Gastrocnemius medialis (tissue), 4 donors: ENCODE results near the gene PRPF4. TPM values are rescaled to one million over a fixed set of nuclear protein-coding genes. Genes with fewer than 3 reads are reported as not detected.
"Not testable (repeated sequence)": the region's sequence is repeated elsewhere in the genome, so short reads cannot be mapped to it uniquely, and the experiment has no call there.

Experiments used
- ATAC-seq, 2 donors: fragments of 150-250 bp; one replicate each; pipeline ENCODE4 v1.9.1; 2016
- DNase-seq, 2 donors: peaks; one replicate each; pipeline ENCODE4 v3.0.0-alpha.2; 2019
- H3K27ac ChIP-seq, 4 donors: fragments of 200-600 bp; sonication (generic); 1 replicate in 1 of 4; 2 replicates in 3 of 4; pipeline ENCODE4 v1.5.1; 2016 to 2018; ENCODE audit warnings: mild to moderate bottlenecking in 2 of 4, moderate library complexity in 1 of 4
- H3K27me3 ChIP-seq, 3 donors: fragments of 200-600 bp; sonication (generic) in 2 of 3; 1 replicate in 1 of 3; 2 replicates in 2 of 3; pipeline versions ENCODE4 v1.5.1 to v1.6.0; 2016 to 2019; ENCODE audit warnings: mild to moderate bottlenecking in 1 of 3, moderate library complexity in 1 of 3
- H3K36me3 ChIP-seq, 2 donors: fragments of 200-600 bp; sonication (generic) in 1 of 2; one replicate each; pipeline ENCODE4 v1.5.1; 2017 to 2018
- H3K4me1 ChIP-seq, 2 donors: fragments of 200-600 bp; sonication (generic) in 1 of 2; one replicate each; pipeline ENCODE4 v1.5.1; 2016 to 2017; ENCODE audit warnings: mild to moderate bottlenecking in 2 of 2
- H3K4me3 ChIP-seq, 4 donors: fragments of 200-600 bp; sonication (generic) in 3 of 4; 1 replicate in 1 of 4; 2 replicates in 3 of 4; pipeline ENCODE4 v1.5.1; 2016 to 2019; ENCODE audit warnings: mild to moderate bottlenecking in 2 of 4
- H3K9me3 ChIP-seq, 3 donors: fragments of 200-600 bp; sonication (generic) in 2 of 3; 1 replicate in 1 of 3; 2 replicates in 2 of 3; pipeline ENCODE4 v1.5.1; 2016 to 2019
- POLR2A ChIP-seq, 2 donors: fragments of 450-650 bp; IDR thresholded peaks; one replicate each; pipeline ENCODE4 v1.6.1; 2017; ENCODE audit warnings: antibody characterized with exemption in 2 of 2, mild to moderate bottlenecking in 2 of 2, moderate library complexity in 2 of 2
- in situ Hi-C, 4 donors: fragments of 200-750 bp; cut with MboI; loops; one replicate each; pipeline versions ENCODE4 v1.15.0 to v1.8.0; 2017; ENCODE audit warnings: low sequenced_read_pairs in 4 of 4
- intact Hi-C: fragments of 100-400 bp; cut with DNase I; formaldehyde crosslinking; loops from one replicate; pipeline ENCODE4 v1.15.1; 2023; ENCODE audit warnings: low total_unique reads
- total RNA-seq, 4 donors: library from RNA; depleted of rRNA; stranded (reverse); fragments of >200 nt; gene quantifications; one replicate each; pipeline versions ENCODE4 v1.1.0 to v1.2.3, GENCODE V29; 2016
- TF ChIP-seq, protein P1 (sequence below), 5 experiments: fragments of 450-650 bp in 3 of 5; fragments of 200-600 bp in 2 of 5; sonication (generic) in 2 of 5; IDR thresholded peaks in 4 of 5; conservative IDR thresholded peaks in 1 of 5; 1 replicate in 4 of 5; 2 replicates in 1 of 5; pipeline ENCODE4 v1.5.1; 2016 to 2019; ENCODE audit warnings: antibody characterized with exemption in 5 of 5, mild to moderate bottlenecking in 3 of 5, moderate library complexity in 3 of 5

PRPF4 gene
- 10 to 100 TPM; 14.0 to 19.6 (median 16.4) TPM for total RNA-seq

DNA sequence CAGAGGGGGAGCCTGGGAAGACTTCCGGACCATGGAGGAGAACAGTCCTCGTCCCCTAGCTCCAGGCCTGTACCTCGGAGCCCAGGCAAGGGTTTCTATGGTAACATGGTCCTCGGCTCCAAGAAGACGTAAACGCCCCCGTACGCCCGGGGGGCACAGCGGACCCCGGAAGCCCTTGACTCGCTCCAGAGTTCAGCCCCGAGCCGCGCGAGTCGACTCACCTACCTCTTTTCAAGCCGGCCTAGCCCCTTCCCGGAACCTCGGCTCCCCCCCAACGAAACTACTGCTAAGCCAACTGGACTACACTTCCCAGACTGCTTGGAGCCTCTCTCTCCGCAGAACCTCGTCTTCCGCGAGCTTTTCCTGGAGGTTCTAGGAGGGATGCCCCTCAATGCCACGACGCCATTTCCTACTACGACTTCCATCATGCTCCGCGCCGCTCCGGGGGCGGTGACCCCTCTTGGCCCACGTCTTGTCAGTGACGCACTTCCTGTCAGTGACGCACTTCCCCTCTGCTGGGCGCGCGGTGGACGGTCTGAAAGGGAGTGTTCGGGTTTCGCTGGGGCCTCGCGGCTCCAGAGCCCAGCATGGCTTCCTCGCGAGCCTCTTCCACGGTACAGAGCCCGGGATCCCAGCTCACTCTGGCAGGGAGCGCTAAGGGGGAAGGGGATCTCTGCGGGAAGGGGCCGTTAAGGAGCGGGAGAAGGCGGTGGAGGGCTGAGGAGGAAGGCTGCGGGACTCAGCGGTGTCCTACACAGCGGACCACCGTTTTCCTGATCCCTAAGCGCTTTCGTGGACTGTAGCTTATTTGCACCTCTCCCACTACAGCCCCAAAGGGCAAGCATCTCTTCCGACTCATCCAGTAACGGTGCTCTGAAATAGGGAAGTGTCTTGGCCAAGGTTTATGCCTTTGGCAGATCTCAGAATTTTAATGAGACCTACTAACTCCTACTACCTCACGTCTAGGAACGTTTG lies at the start of gene PRPF4, which contains the start of gene CDC26:
Gene PRPF4 (plus strand): TSS at position 502 of the 975 bp plus-strand sequence. CDS start 86 bp downstream, at position 588.
Gene CDC26 (minus strand): TSS at position 416 of the 975 bp plus-strand sequence. CDS start 3,065 bp downstream, outside the sequence.
- TF ChIP-seq, protein P1, sequence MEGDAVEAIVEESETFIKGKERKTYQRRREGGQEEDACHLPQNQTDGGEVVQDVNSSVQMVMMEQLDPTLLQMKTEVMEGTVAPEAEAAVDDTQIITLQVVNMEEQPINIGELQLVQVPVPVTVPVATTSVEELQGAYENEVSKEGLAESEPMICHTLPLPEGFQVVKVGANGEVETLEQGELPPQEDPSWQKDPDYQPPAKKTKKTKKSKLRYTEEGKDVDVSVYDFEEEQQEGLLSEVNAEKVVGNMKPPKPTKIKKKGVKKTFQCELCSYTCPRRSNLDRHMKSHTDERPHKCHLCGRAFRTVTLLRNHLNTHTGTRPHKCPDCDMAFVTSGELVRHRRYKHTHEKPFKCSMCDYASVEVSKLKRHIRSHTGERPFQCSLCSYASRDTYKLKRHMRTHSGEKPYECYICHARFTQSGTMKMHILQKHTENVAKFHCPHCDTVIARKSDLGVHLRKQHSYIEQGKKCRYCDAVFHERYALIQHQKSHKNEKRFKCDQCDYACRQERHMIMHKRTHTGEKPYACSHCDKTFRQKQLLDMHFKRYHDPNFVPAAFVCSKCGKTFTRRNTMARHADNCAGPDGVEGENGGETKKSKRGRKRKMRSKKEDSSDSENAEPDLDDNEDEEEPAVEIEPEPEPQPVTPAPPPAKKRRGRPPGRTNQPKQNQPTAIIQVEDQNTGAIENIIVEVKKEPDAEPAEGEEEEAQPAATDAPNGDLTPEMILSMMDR (IDR thresholded peaks at IDR 0.05 in 4 of 5, conservative IDR thresholded peaks at IDR 0.05 in 1 of 5) = no peak
- TF ChIP-seq POLR2A (IDR thresholded peaks at IDR 0.05) = peak; percentile 84 to 88
- DNase-seq (peak; percentile 93 to 95), ATAC-seq (peak; percentile 97 to 98)
- H3K9me3 ChIP-seq = no peaks in the 10 kb centered on the region
- intact Hi-C loops (loop anchor here (1.0 to 10.0 kb wide), 9 partner anchors 54 to 1791 kb away; partner anchors contain the start of genes ALAD, C9orf43, ECPAS and FKBP15), in situ Hi-C loops (loop anchor here in 3 of 4 donors (10.0 kb wide), 3 partner anchors 61 to 379 kb away; partner anchors contain the start of gene ALAD (in 2 of the 3))
- peaks cover 0 to 63% of the 10 kb centered on the region in 2 donors for H3K36me3 ChIP-seq
- H3K4me3 ChIP-seq = peak within 1 kb of the TSS; percentile 63 to 89 (median 82)
- H3K4me1 ChIP-seq = peaks cover 12 to 22% of the 10 kb centered on the region in 2 donors
- H3K27ac ChIP-seq = peak within 1 kb of the TSS; percentile 84 to 94 (median 93)
- H3K27me3 ChIP-seq = no peaks in the 10 kb centered on the region

DNA sequence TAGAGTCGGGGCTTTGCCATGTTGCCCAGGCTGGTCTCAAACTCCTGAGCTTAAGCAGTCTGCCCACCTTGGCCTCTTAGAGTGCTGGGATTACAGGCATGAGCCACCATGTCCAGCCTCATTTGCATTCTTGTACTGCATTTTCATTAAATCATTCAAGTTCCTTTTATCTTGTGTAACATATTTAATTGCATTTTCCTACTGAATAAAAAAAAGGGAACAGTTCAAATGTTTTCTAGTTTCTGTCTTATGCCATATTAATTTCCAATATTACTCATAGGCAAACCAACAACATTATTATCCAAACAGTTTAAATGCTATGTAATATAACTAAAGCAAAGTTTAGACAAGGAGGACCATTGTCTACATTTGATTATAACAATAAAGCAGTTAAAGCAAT lies 48.0 kb upstream of the PRPF4 start:
- in situ Hi-C loops = no loop called here
- H3K4me3 ChIP-seq = no peak overlapping the region

DNA sequence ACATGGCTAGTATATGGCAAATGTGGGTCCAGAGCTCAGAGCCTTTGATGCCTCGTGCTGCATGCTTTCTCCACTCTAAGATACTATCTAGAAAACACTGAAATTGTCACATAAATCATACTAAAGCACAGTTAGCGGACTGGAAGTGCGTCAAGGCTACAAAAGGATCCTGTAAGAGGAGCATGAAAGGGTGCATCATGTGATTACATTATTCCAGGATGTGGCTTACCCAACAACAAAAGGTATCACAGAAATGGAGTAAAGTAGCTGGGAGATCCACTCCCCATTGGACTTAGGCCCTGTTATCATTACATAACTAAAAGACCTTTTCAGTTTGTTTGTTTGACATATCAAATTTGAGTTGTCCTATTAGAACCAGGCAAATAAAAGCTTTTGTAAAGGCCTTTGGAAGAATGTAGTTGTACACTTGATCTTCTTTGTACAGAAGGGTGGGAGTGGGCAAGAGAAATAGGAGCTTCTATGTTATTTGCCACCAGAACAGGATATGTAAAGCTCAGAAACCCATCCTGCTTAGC lies 47.3 kb upstream of the PRPF4 start:
- Histone ChIP-seq H3K4me1 (peaks cover 0 to under 1% of the 10 kb centered on the region in 2 donors), H3K27ac (no peak overlapping the region), H3K27me3 (no peaks in the 10 kb centered on the region), H3K4me3 (no peak overlapping the region), H3K36me3 (no peaks in the 10 kb centered on the region), H3K9me3 (no peaks in the 10 kb centered on the region)
- intact Hi-C loops (loop anchor here (10.0 kb wide), 1 partner anchor 173 kb away; the partner anchor contains the start of gene ZFP37), in situ Hi-C loops (no loop called here)
- TF ChIP-seq, protein P1 (IDR thresholded peaks at IDR 0.05 in 4 of 5, conservative IDR thresholded peaks at IDR 0.05 in 1 of 5) = no peak
- TF ChIP-seq POLR2A (IDR thresholded peaks at IDR 0.05) = no peak
- no peak for ATAC-seq
- DNase-seq = no peak

More for the DNA sequence above, 48.0 kb upstream of the PRPF4 start:
- Histone ChIP-seq H3K36me3 (no peaks in the 10 kb centered on the region), H3K9me3 (no peaks in the 10 kb centered on the region), H3K27me3 (no peaks in the 10 kb centered on the region), H3K4me1 (peaks cover 3 to 8% of the 10 kb centered on the region in 2 donors), H3K27ac (no peak overlapping the region)
- DNase-seq = no peak
- no peak for TF ChIP-seq POLR2A (IDR thresholded peaks at IDR 0.05)
- TF ChIP-seq, protein P1 (IDR thresholded peaks at IDR 0.05 in 4 of 5, conservative IDR thresholded peaks at IDR 0.05 in 1 of 5) = no peak
- intact Hi-C loops = loop anchor here (10.0 kb wide), 1 partner anchor 173 kb away; the partner anchor contains the start of gene ZFP37
- no peak for ATAC-seq

GRCh38 chr9:113231701-113232100 lies 43.8 kb upstream of the PRPF4 start:
- DNase-seq (no peak), ATAC-seq (no peak)
- Histone ChIP-seq H3K27me3 (no peaks in the 10 kb centered on the region), H3K4me1 (peaks cover 0 to 3% of the 10 kb centered on the region in 2 donors), H3K27ac (no peak overlapping the region), H3K9me3 (no peaks in the 10 kb centered on the region), H3K36me3 (no peaks in the 10 kb centered on the region), H3K4me3 (no peak overlapping the region)
- TF ChIP-seq, protein P1 (IDR thresholded peaks at IDR 0.05 in 4 of 5, conservative IDR thresholded peaks at IDR 0.05 in 1 of 5) = no peak
- no peak for TF ChIP-seq POLR2A (IDR thresholded peaks at IDR 0.05)
- intact Hi-C loops = no loop called here
- in situ Hi-C loops = no loop called here

- ATAC-seq, H3K9me3 ChIP-seq, DNase-seq, in situ Hi-C loops, H3K27ac ChIP-seq, intact Hi-C loops, H3K36me3 ChIP-seq, H3K27me3 ChIP-seq, H3K4me3 ChIP-seq: not testable (repeated sequence)
- H3K4me1 ChIP-seq = peaks cover 0 to 13% of the 10 kb centered on the region in 2 donors
Observed at GRCh38 chr9:113235701-113236255, 39.7 kb upstream of the PRPF4 start.
